OCI-LY7 (cell line): ENCODE results near the gene AADAC.

Experiments used
- CTCF ChIP-seq: fragments of 200-600 bp; sonication (generic); conservative IDR thresholded peaks from 2 replicates; pipeline ENCODE4 v1.5.1; 2014; ENCODE audit warnings: mild to moderate bottlenecking, antibody characterized with exemption, low read length, moderate library complexity, mixed read lengths
- EZH2phosphoT487 ChIP-seq: fragments of 200-600 bp; sonication (generic); IDR thresholded peaks from 2 replicates; pipeline ENCODE4 v1.6.1; 2018; ENCODE audit warnings: low read depth, borderline replicate concordance, mild to moderate bottlenecking, mixed run types, antibody characterized with exemption, low read length, moderate library complexity, mixed read lengths

GRCh38 chr3:151877269-151877668 is 63.4 kb downstream of the AADAC start:
- TF ChIP-seq CTCF (no peak), EZH2phosphoT487 (no peak)
